ENCODE results near the gene MTARC2.

DNA sequence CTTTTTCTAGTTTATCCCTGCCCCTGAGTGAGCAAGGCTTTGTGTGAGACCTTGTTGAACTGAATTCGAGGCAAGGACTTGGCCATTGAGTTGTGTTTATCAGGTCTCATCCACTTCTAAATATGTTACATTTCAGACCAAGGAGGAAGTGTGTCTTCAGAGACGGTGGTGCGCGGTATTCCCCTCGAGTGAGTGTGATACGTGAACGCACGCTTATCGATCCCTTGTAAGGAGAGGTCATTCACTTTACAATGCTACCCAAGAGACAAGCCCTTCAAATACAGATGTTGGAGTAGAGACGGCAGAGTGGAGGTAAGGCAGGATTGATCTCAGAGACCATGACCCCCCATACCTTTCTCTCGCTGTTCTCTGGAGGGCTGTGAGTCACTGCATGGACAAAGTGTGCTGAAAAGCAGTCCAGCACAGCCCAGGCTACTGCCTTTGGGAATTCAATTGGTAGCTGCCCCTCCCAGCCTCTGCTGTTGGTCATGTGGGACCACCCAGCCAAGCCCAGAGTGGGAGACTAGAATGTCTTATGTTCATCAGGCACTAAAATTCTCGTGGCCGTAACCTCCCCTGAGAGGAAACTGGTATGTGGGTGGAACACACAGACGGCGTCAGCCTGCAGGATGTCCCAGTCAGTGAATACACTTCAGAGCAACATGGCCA, 22.3 kb downstream of the MTARC2 start:
- TF ChIP-seq POLR2AphosphoS5 (IDR thresholded peaks at IDR 0.05; ENCODE audit: low read depth, low read length) (no peak), TAF1 (IDR thresholded peaks at IDR 0.05; ENCODE audit: borderline replicate concordance, insufficient read depth, low read length) (no peak)

Measured in PFSK-1 (cell line).